Loucy (cell line): ENCODE measurements around the gene SLC5A3.

Experiments
- H2AFZ ChIP-seq: fragments of 200-600 bp; sonication (generic); 2 replicates; pipeline ENCODE4 v1.6.0; 2016; ENCODE audit warnings: antibody characterized with exemption, mild to moderate bottlenecking, low read length, moderate library complexity
- H3F3A ChIP-seq: fragments of 200-600 bp; 2 replicates; pipeline ENCODE4 v1.6.0; 2016; ENCODE audit warnings: antibody characterized with exemption, low read depth, mild to moderate bottlenecking
- H3K27me3 ChIP-seq: fragments of 200-600 bp; sonication (generic); 2 replicates; pipeline ENCODE4 v1.6.1; 2014; ENCODE audit warnings: low read length, mild to moderate bottlenecking; ENCODE audit not compliant: insufficient read depth, poor library complexity, severe bottlenecking
- H3K36me3 ChIP-seq: fragments of 200-600 bp; sonication (generic); 2 replicates; pipeline ENCODE4 v1.6.1; 2016; ENCODE audit warnings: low read length; ENCODE audit not compliant: insufficient read depth
- H3K4me1 ChIP-seq: fragments of 200-600 bp; sonication (generic); 2 replicates; pipeline ENCODE4 v1.5.1; 2014; ENCODE audit warnings: low read length, mild to moderate bottlenecking; ENCODE audit not compliant: insufficient read depth, poor library complexity, severe bottlenecking
- H3K4me2 ChIP-seq: fragments of 200-600 bp; sonication (generic); 2 replicates; pipeline ENCODE4 v1.6.0; 2014; ENCODE audit warnings: antibody characterized with exemption, low read length, low read depth, mild to moderate bottlenecking; ENCODE audit not compliant: poor library complexity, severe bottlenecking
- H3K4me3 ChIP-seq: fragments of 200-600 bp; sonication (generic); 2 replicates; pipeline ENCODE4 v1.5.1; 2014; ENCODE audit warnings: low read length, mild to moderate bottlenecking, mixed read lengths; ENCODE audit not compliant: poor library complexity, severe bottlenecking
- H3K79me2 ChIP-seq: fragments of 200-600 bp; sonication (generic); 2 replicates; pipeline ENCODE4 v1.6.1; 2014; ENCODE audit warnings: low read length; ENCODE audit not compliant: insufficient read depth
- H3K9ac ChIP-seq: fragments of 200-600 bp; sonication (generic); 2 replicates; pipeline ENCODE4 v1.6.0; 2014; ENCODE audit warnings: mild to moderate bottlenecking, low read depth, low read length, moderate library complexity; ENCODE audit not compliant: poor library complexity, severe bottlenecking
- H3K9me2 ChIP-seq: fragments of 200-600 bp; sonication (generic); replicated peaks from 2 replicates; pipeline ENCODE4 v1.6.1; 2016; ENCODE audit warnings: low read depth, low read length, mixed read lengths
- H3K9me3 ChIP-seq: fragments of 200-600 bp; sonication (generic); 2 replicates; pipeline ENCODE4 v1.6.1; 2014; ENCODE audit warnings: mild to moderate bottlenecking, antibody characterized with exemption, low read length, low read depth; ENCODE audit not compliant: insufficient read depth
- H4K20me1 ChIP-seq: fragments of 200-600 bp; sonication (generic); 2 replicates; pipeline ENCODE4 v1.6.0; 2014; ENCODE audit warnings: antibody characterized with exemption, low read length, mild to moderate bottlenecking; ENCODE audit not compliant: insufficient read depth, poor library complexity, severe bottlenecking
- EZH2phosphoT487 ChIP-seq: fragments of 200-600 bp; IDR thresholded peaks from 2 replicates; pipeline ENCODE4 v1.6.1; 2018; ENCODE audit warnings: antibody characterized with exemption, mild to moderate bottlenecking, moderate library complexity, borderline replicate concordance
- TF ChIP-seq, protein P1 (sequence below): fragments of 200-600 bp; sonication (generic); conservative IDR thresholded peaks from 2 replicates; pipeline ENCODE4 v1.5.1; 2014; ENCODE audit warnings: mild to moderate bottlenecking, antibody characterized with exemption, low read length

SLC5A3 gene

DNA sequence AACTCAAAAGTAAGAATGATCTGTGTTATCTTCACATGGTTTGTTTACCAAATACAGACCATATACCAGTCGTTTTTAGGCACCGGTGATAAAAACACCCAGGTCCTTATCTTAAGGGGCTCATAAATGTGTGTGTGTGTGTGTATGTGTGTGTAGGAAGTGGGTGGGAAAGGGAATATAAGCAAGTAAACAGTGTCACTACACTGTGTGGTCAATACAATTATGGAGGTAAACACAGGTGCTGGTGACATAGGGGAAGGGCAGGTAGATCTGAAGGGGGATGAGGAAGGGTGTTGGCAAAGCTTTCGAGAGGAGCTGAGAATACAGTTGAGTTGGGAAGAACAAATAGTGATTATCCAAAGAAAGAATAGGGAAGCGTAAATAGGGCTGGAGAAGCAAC, 19.1 kb upstream of the SLC5A3 start:
- Histone ChIP-seq H3K4me3 (no peak overlapping the region), H3K79me2 (no peaks in the 10 kb centered on the region), H3K4me2 (no peak overlapping the region), H3K9me2 (no peaks in the 10 kb centered on the region), H3K9ac (no peak overlapping the region), H4K20me1 (no peaks in the 10 kb centered on the region), H3K4me1 (no peaks in the 10 kb centered on the region), H3K27me3 (no peaks in the 10 kb centered on the region), H3K9me3 (no peaks in the 10 kb centered on the region), H2AFZ (no peak overlapping the region), H3F3A (no peaks in the 10 kb centered on the region), H3K36me3 (no peaks in the 10 kb centered on the region)
- TF ChIP-seq, protein P1, sequence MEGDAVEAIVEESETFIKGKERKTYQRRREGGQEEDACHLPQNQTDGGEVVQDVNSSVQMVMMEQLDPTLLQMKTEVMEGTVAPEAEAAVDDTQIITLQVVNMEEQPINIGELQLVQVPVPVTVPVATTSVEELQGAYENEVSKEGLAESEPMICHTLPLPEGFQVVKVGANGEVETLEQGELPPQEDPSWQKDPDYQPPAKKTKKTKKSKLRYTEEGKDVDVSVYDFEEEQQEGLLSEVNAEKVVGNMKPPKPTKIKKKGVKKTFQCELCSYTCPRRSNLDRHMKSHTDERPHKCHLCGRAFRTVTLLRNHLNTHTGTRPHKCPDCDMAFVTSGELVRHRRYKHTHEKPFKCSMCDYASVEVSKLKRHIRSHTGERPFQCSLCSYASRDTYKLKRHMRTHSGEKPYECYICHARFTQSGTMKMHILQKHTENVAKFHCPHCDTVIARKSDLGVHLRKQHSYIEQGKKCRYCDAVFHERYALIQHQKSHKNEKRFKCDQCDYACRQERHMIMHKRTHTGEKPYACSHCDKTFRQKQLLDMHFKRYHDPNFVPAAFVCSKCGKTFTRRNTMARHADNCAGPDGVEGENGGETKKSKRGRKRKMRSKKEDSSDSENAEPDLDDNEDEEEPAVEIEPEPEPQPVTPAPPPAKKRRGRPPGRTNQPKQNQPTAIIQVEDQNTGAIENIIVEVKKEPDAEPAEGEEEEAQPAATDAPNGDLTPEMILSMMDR: no peak
- no peak for TF ChIP-seq EZH2phosphoT487

DNA sequence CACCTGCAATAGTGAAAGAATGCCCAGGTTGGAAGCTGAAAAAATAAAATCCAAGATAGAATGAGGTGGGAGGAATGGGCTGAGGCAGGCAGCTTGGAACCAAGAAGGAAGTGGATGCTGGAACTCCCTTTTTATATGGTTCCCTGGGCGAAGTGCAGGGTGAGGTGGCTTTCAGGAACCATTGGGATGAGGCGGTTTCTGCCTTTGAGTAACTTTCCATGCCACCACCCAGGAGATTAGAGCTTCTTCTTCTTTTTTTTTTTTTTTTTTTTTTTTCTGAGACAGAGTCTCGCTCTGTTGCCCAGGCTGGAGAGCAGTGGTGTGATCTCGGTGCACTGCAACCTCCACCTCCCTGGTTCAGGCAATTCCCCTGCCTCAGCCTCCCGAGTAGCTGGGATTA, 17.8 kb upstream of the SLC5A3 start:
- H3K9ac ChIP-seq: no peak overlapping the region
- no peak overlapping the region for H3K4me3 ChIP-seq
- no peaks in the 10 kb centered on the region for H3K27me3 ChIP-seq
- H3K36me3 ChIP-seq: no peaks in the 10 kb centered on the region
- no peaks in the 10 kb centered on the region for H3K79me2 ChIP-seq
- no peaks in the 10 kb centered on the region for H3K4me1 ChIP-seq
- no peaks in the 10 kb centered on the region for H3F3A ChIP-seq
- H2AFZ ChIP-seq: no peak overlapping the region
- no peaks in the 10 kb centered on the region for H4K20me1 ChIP-seq
- no peak for TF ChIP-seq EZH2phosphoT487
- TF ChIP-seq, protein P1: no peak
- no peaks in the 10 kb centered on the region for H3K9me3 ChIP-seq
- no peaks in the 10 kb centered on the region for H3K9me2 ChIP-seq
- H3K4me2 ChIP-seq: no peak overlapping the region

- Histone ChIP-seq H3K4me1 (no peaks in the 10 kb centered on the region), H3K9ac (no peak overlapping the region), H3K4me3 (no peak overlapping the region), H3K27me3 (no peaks in the 10 kb centered on the region), H3K36me3 (no peaks in the 10 kb centered on the region), H2AFZ (no peak overlapping the region), H3K9me2 (no peaks in the 10 kb centered on the region), H3K79me2 (no peaks in the 10 kb centered on the region), H4K20me1 (no peaks in the 10 kb centered on the region), H3K9me3 (no peaks in the 10 kb centered on the region), H3K4me2 (no peak overlapping the region), H3F3A (no peaks in the 10 kb centered on the region)
- no peak for TF ChIP-seq EZH2phosphoT487
- TF ChIP-seq, protein P1: no peak
Observed at GRCh38 chr21:34061983-34062382, 11.4 kb upstream of the SLC5A3 start.
